H9 (cell line): ENCODE results near the gene RHOH. TPM values are rescaled to one million over a fixed set of nuclear protein-coding genes. Genes with fewer than 3 reads are reported as not detected.

Source experiments
- DNase-seq: peaks from one replicate; pipeline ENCODE4 v3.0.0-alpha.2; 2017
- H2AFZ ChIP-seq: one replicate; pipeline ENCODE4 v1.6.1; 2013; ENCODE audit warnings: mild to moderate bottlenecking, low read length, control low read depth, moderate library complexity
- H2AK5ac ChIP-seq: 2 replicates; pipeline ENCODE4 v1.6.1; 2013; ENCODE audit warnings: low read length, control low read depth, mixed read lengths; ENCODE audit not compliant: insufficient read length
- H2BK120ac ChIP-seq: one replicate; pipeline ENCODE4 v1.6.1; 2013; ENCODE audit warnings: low read depth, mild to moderate bottlenecking, low read length, control low read depth, inconsistent platforms; ENCODE audit not compliant: poor library complexity, severe bottlenecking
- H2BK12ac ChIP-seq: 2 replicates; pipeline ENCODE4 v1.6.1; 2013; ENCODE audit warnings: low read length, control low read depth, mixed read lengths, low read depth; ENCODE audit not compliant: insufficient read length
- H2BK15ac ChIP-seq: 2 replicates; pipeline ENCODE4 v1.6.1; 2013; ENCODE audit warnings: low read depth, low read length, control low read depth
- H2BK20ac ChIP-seq: one replicate; pipeline ENCODE4 v1.6.1; 2013; ENCODE audit warnings: low read depth, mild to moderate bottlenecking, low read length, control low read depth, inconsistent platforms; ENCODE audit not compliant: poor library complexity, severe bottlenecking
- H2BK5ac ChIP-seq: 2 replicates; pipeline ENCODE4 v1.6.1; 2013; ENCODE audit warnings: low read length, control low read depth, mixed read lengths; ENCODE audit not compliant: insufficient read length
- H3K14ac ChIP-seq: 2 replicates; pipeline ENCODE4 v1.6.1; 2013; ENCODE audit warnings: low read length, control low read depth; ENCODE audit not compliant: insufficient read depth
- H3K18ac ChIP-seq: 2 replicates; pipeline ENCODE4 v1.6.1; 2013; ENCODE audit warnings: low read depth, mild to moderate bottlenecking, mixed read lengths, low read length, control low read depth; ENCODE audit not compliant: insufficient read length
- H3K23ac ChIP-seq: 2 replicates; pipeline ENCODE4 v1.6.1; 2013; ENCODE audit warnings: low read length, control low read depth, mixed read lengths, low read depth; ENCODE audit not compliant: insufficient read length
- H3K23me2 ChIP-seq: 2 replicates; pipeline ENCODE4 v1.6.1; 2013; ENCODE audit warnings: low read depth, mild to moderate bottlenecking, mixed read lengths, low read length, control low read depth; ENCODE audit not compliant: insufficient read length, poor library complexity, severe bottlenecking
- H3K27ac ChIP-seq: 2 replicates; pipeline ENCODE4 v1.5.1; 2013; ENCODE audit warnings: low read length, control low read depth, mixed read lengths, low read depth; ENCODE audit not compliant: insufficient read length
- H3K27me3 ChIP-seq: 2 replicates; pipeline ENCODE4 v1.6.1; 2013; ENCODE audit warnings: low read length, control low read depth, inconsistent platforms; ENCODE audit not compliant: insufficient read depth
- H3K4ac ChIP-seq: 2 replicates; pipeline ENCODE4 v1.6.1; 2013; ENCODE audit warnings: low read depth, mild to moderate bottlenecking, control low read depth, inconsistent platforms, low read length, moderate library complexity
- H3K4me1 ChIP-seq: 2 replicates; pipeline ENCODE4 v1.6.1; 2013; ENCODE audit warnings: low read length, control low read depth, inconsistent platforms; ENCODE audit not compliant: insufficient read depth
- H3K4me2 ChIP-seq: 2 replicates; pipeline ENCODE4 v1.6.1; 2013; ENCODE audit warnings: low read length, control low read depth, mixed read lengths; ENCODE audit not compliant: insufficient read length, insufficient read depth
- H3K56ac ChIP-seq: 2 replicates; pipeline ENCODE4 v1.6.1; 2013; ENCODE audit warnings: low read depth, mild to moderate bottlenecking, mixed read lengths, low read length, control low read depth; ENCODE audit not compliant: insufficient read length
- H3K79me1 ChIP-seq: 2 replicates; pipeline ENCODE4 v1.6.1; 2013; ENCODE audit warnings: low read depth, mild to moderate bottlenecking, moderate library complexity, low read length, control low read depth, inconsistent platforms; ENCODE audit not compliant: insufficient read depth, poor library complexity, severe bottlenecking
- H3K79me2 ChIP-seq: 2 replicates; pipeline ENCODE4 v1.6.1; 2013; ENCODE audit warnings: low read length, control low read depth, inconsistent platforms; ENCODE audit not compliant: insufficient read depth
- H3K9ac ChIP-seq: 2 replicates; pipeline ENCODE4 v1.6.1; 2013; ENCODE audit warnings: low read length, control low read depth, mixed read lengths; ENCODE audit not compliant: insufficient read length; ENCODE audit errors: extremely low read depth
- H3K9me3 ChIP-seq: one replicate; pipeline ENCODE4 v1.6.1; 2013; ENCODE audit warnings: low read depth, low read length, inconsistent platforms; ENCODE audit not compliant: control insufficient read depth
- H3T11ph ChIP-seq: one replicate; pipeline ENCODE4 v1.6.1; 2013; ENCODE audit warnings: mild to moderate bottlenecking, low read length, control low read depth, inconsistent platforms
- H4K20me1 ChIP-seq: one replicate; pipeline ENCODE4 v1.6.1; 2013; ENCODE audit not compliant: control insufficient read depth, insufficient read length, insufficient read depth
- H4K5ac ChIP-seq: 2 replicates; pipeline ENCODE4 v1.6.1; 2013; ENCODE audit warnings: low read depth, mild to moderate bottlenecking, mixed read lengths, low read length, control low read depth; ENCODE audit not compliant: insufficient read length
- H4K8ac ChIP-seq: replicated peaks from 2 replicates; pipeline ENCODE4 v1.6.1; 2013; ENCODE audit warnings: low read length, control low read depth, mixed read lengths, low read depth; ENCODE audit not compliant: insufficient read length
- H4K91ac ChIP-seq: 2 replicates; pipeline ENCODE4 v1.6.1; 2013; ENCODE audit warnings: low read depth, mild to moderate bottlenecking, moderate library complexity, mixed read lengths, low read length, control low read depth; ENCODE audit not compliant: insufficient read length
- H3K27ac Mint-ChIP-seq, 3 experiments: 2 replicates in 2 of 3; 3 replicates in 1 of 3; pipeline ENCODE4 v1.8.0; 2020 to 2021; ENCODE audit warnings: mixed read lengths in 3 of 3, mild to moderate bottlenecking in 1 of 3, moderate library complexity in 1 of 3
- H3K27me3 Mint-ChIP-seq: 2 replicates; pipeline ENCODE4 v1.8.0; 2021; ENCODE audit warnings: low read depth, mild to moderate bottlenecking, moderate library complexity, mixed read lengths
- H3K36me3 Mint-ChIP-seq, 3 experiments: 2 replicates in 2 of 3; 3 replicates in 1 of 3; pipeline ENCODE4 v1.8.0; 2020 to 2021; ENCODE audit warnings: low read depth in 3 of 3, mixed read lengths in 3 of 3; ENCODE audit not compliant: insufficient read depth in 1 of 3
- H3K4me1 Mint-ChIP-seq, 2 experiments: 2 replicates each; pipeline ENCODE4 v1.8.0; 2020; ENCODE audit warnings: mixed read lengths in 2 of 2
- H3K4me3 Mint-ChIP-seq, 2 experiments: 2 replicates in 1 of 2; 3 replicates in 1 of 2; pipeline ENCODE4 v1.8.0; 2020 to 2021; ENCODE audit warnings: mild to moderate bottlenecking in 2 of 2, mixed read lengths in 2 of 2, moderate library complexity in 1 of 2
- H3K9me3 Mint-ChIP-seq, 2 experiments: 2 replicates in 1 of 2; 3 replicates in 1 of 2; pipeline ENCODE4 v1.8.0; 2020; ENCODE audit warnings: mild to moderate bottlenecking in 2 of 2, mixed read lengths in 2 of 2, moderate library complexity in 1 of 2
- CTCF ChIP-seq: fragments of 200-600 bp; sonication (generic); conservative IDR thresholded peaks from 3 replicates; pipeline ENCODE4 v1.8.0; 2021; ENCODE audit warnings: antibody characterized with exemption, mild to moderate bottlenecking
- WGBS: extraction: QIAGEN DNeasy Blood & Tissue Kit; methylation state at CpG from one replicate; pipeline ENCODE4 v1.1.7; 2013; ENCODE audit warnings: missing lambda C conversion rate, low lambda C conversion rate, mixed read lengths; ENCODE audit not compliant: insufficient read length; ENCODE audit errors: extremely low coverage; 5-methylcytosine and 5-hydroxymethylcytosine counted together
- total RNA-seq: library from RNA; stranded (reverse); gene quantifications from 2 replicates; pipeline ENCODE4 v1.2.1, GENCODE V29; 2021

The RHOH gene
- total RNA-seq, 1 experiment from 2014 or later = 7.1 TPM

- Mint-ChIP-seq H3K9me3 (no peaks in the 10 kb centered on the region), H3K4me1 (peaks cover 16 to 21% of the 10 kb centered on the region in 2 experiments), H3K36me3 (no peaks in the 10 kb centered on the region; a peak in 1 of 7 replicates), H3K4me3 (no peak overlapping the region), H3K27ac (no peak overlapping the region), H3K27me3 (no peaks in the 10 kb centered on the region)
- Histone ChIP-seq H4K20me1 (no peaks in the 10 kb centered on the region), H4K8ac (no peak overlapping the region), H2BK5ac (no peak overlapping the region), H3K79me2 (no peaks in the 10 kb centered on the region), H3K18ac (no peak overlapping the region), H3K23me2 (no peaks in the 10 kb centered on the region), H2BK12ac (no peak overlapping the region), H2BK15ac (no peak overlapping the region), H3K14ac (no peak overlapping the region), H3K79me1 (no peaks in the 10 kb centered on the region), H3K9ac (no peak overlapping the region), H2AK5ac (no peak overlapping the region), H3K9me3 (no peaks in the 10 kb centered on the region), H3K27me3 (no peaks in the 10 kb centered on the region), H4K91ac (no peak overlapping the region), H2AFZ (no peak overlapping the region), H4K5ac (no peak overlapping the region), H2BK20ac (no peak overlapping the region), H3K56ac (no peak overlapping the region), H3K27ac (no peak overlapping the region), H3K4ac (no peak overlapping the region), H3T11ph (no peak overlapping the region), H3K23ac (no peak overlapping the region), H3K4me2 (no peak overlapping the region), H3K4me1 (no peaks in the 10 kb centered on the region), H2BK120ac (no peak overlapping the region)
- DNase-seq = no peak
- TF ChIP-seq CTCF = no peak
- no CpG with 5 or more reads among the region's 4 CpGs for WGBS
Observed at GRCh38 chr4:40173470-40173875, 23.4 kb upstream of the RHOH start.
